GM12878 (cell line): ENCODE measurements around the gene LINGO1. TPM values are rescaled to one million over a fixed set of nuclear protein-coding genes. Genes with fewer than 3 reads are reported as not detected.

Experiments used
- ATAC-seq: fragments of 200-7000 bp; cut with Tn5 transposase; 3 replicates; pipeline ENCODE4 v1.9.1; 2020; ENCODE audit warnings: mild to moderate bottlenecking, moderate library complexity
- BruUV-seq: library from RNA; stranded (reverse); fragments of 400-500 nt; replicated peaks from 2 replicates; lab custom pipeline; 2021; lab: Mats Ljungman, UMichigan
- CTCF ChIA-PET: fragments of 300-600 bp; sonication (Branson Sonifier 250); formaldehyde crosslinking; extraction: SDS; loops from one replicate; lab custom pipeline; 2021; ENCODE audit warnings: inconsistent platforms; lab: Yijun Ruan, JAX
- POLR2A ChIA-PET: fragments of 350-600 bp; formaldehyde crosslinking; extraction: SDS; loops from one replicate; lab custom pipeline; 2021; ENCODE audit warnings: inconsistent platforms; lab: Charles Lee
- RAD21 ChIA-PET: fragments of 300-600 bp; sonication (Branson Sonifier 250); formaldehyde crosslinking; loops from one replicate; lab custom pipeline; 2023; ENCODE audit warnings: antibody characterized with exemption; ENCODE audit not compliant: unreplicated experiment; lab: Charles Lee
- SMC1A ChIA-PET: fragments of 300-600 bp; sonication (Branson Sonifier 250); formaldehyde crosslinking; loops from one replicate; lab custom pipeline; 2023; ENCODE audit not compliant: unreplicated experiment, uncharacterized antibody; lab: Charles Lee
- DNase-seq: peaks from one replicate; pipeline ENCODE4 v3.0.0-alpha.2; 2011; ENCODE audit warnings: low read depth, low spot score
- FAIRE-seq: peaks from 3 replicates; lab custom pipeline; 2011; peaks lifted over from hg19 to GRCh38; lab: Jason Lieb, UNC
- H2AFZ ChIP-seq: 2 replicates; pipeline ENCODE4 v1.6.0; 2011; ENCODE audit warnings: low read depth, low read length, control low read depth; ENCODE audit not compliant: control insufficient read depth
- H3K27ac ChIP-seq: 2 replicates; pipeline ENCODE4 v1.5.1; 2011; ENCODE audit warnings: control low read depth; ENCODE audit not compliant: control insufficient read depth, insufficient read depth
- H3K27me3 ChIP-seq, 2 experiments: replicated peaks in 1 of 2; 2 replicates each; pipeline versions ENCODE4 v1.6.0 to v1.6.1; 2011; ENCODE audit warnings: low read length in 1 of 2; ENCODE audit not compliant: control insufficient read depth in 2 of 2, insufficient read depth in 2 of 2
- H3K36me3 ChIP-seq, 2 experiments: 2 replicates each; pipeline ENCODE4 v1.5.1; 2011; ENCODE audit warnings: low read length in 1 of 2; ENCODE audit not compliant: control insufficient read depth in 2 of 2, insufficient read depth in 2 of 2
- H3K4me1 ChIP-seq: 2 replicates; pipeline ENCODE4 v1.6.1; 2011; ENCODE audit warnings: mild to moderate bottlenecking, low read length, moderate library complexity, mixed read lengths; ENCODE audit not compliant: control insufficient read depth, insufficient read depth
- H3K4me2 ChIP-seq: 2 replicates; pipeline ENCODE4 v1.6.0; 2011; ENCODE audit warnings: control low read depth; ENCODE audit not compliant: control insufficient read depth, insufficient read depth
- H3K4me3 ChIP-seq: fragments of 200-600 bp; sonication (generic); 2 replicates; pipeline ENCODE4 v1.5.1; 2016
- H3K79me2 ChIP-seq: 2 replicates; pipeline ENCODE4 v1.6.0; 2011; ENCODE audit warnings: low read length; ENCODE audit not compliant: control insufficient read depth, insufficient read depth
- H3K9ac ChIP-seq: 2 replicates; pipeline ENCODE4 v1.8.0; 2011; ENCODE audit warnings: low read length, control low read depth, mixed read lengths; ENCODE audit not compliant: control insufficient read depth, insufficient read depth
- H3K9me3 ChIP-seq: replicated peaks from 3 replicates; pipeline ENCODE4 v1.5.1; 2011; ENCODE audit warnings: mild to moderate bottlenecking, low read length; ENCODE audit not compliant: control insufficient read depth, insufficient read depth
- H4K20me1 ChIP-seq: 2 replicates; pipeline ENCODE4 v1.6.0; 2011; ENCODE audit not compliant: control insufficient read depth, insufficient read depth
- BCL11A ChIP-seq: IDR thresholded peaks from 2 replicates; pipeline ENCODE4 v1.6.1; 2011; ENCODE audit warnings: low read depth, low read length
- CHD1 ChIP-seq: IDR thresholded peaks from 2 replicates; pipeline ENCODE4 v1.6.1; 2012; ENCODE audit warnings: low read depth, low read length, improper control_type of control experiment
- FOXM1 ChIP-seq: IDR thresholded peaks from 2 replicates; pipeline ENCODE4 v1.6.1; 2012; ENCODE audit warnings: low read depth, mild to moderate bottlenecking, inconsistent platforms, low read length, moderate library complexity
- HDAC6 ChIP-seq: fragments of 200-600 bp; sonication (generic); IDR thresholded peaks from one replicate; pipeline ENCODE4 v1.8.0; 2017; ENCODE audit warnings: antibody characterized with exemption; ENCODE audit not compliant: unreplicated experiment
- IRF4 ChIP-seq: IDR thresholded peaks from 2 replicates; pipeline ENCODE4 v1.6.1; 2011; ENCODE audit warnings: low read depth, low read length
- JUNB ChIP-seq: IDR thresholded peaks from 2 replicates; pipeline ENCODE4 v1.6.1; 2016; ENCODE audit warnings: antibody characterized with exemption, mild to moderate bottlenecking
- KLF5 ChIP-seq: fragments of 450-650 bp; IDR thresholded peaks from 2 replicates; pipeline ENCODE4 v1.6.1; 2014; ENCODE audit warnings: mild to moderate bottlenecking; ENCODE audit not compliant: partially characterized antibody
- LARP7 ChIP-seq: fragments of 450-650 bp; IDR thresholded peaks from 2 replicates; pipeline ENCODE4 v1.6.1; 2017; ENCODE audit warnings: mild to moderate bottlenecking
- MTA2 ChIP-seq: fragments of 450-650 bp; IDR thresholded peaks from 2 replicates; pipeline ENCODE4 v1.6.1; 2016; ENCODE audit warnings: low read depth, mild to moderate bottlenecking, moderate library complexity
- MTA3 ChIP-seq: IDR thresholded peaks from 2 replicates; pipeline ENCODE4 v1.6.1; 2012; ENCODE audit warnings: low read length, inconsistent platforms, borderline replicate concordance
- MYC ChIP-seq: IDR thresholded peaks from 2 replicates; pipeline ENCODE4 v1.6.1; 2011; ENCODE audit warnings: mild to moderate bottlenecking, low read length, moderate library complexity, inconsistent platforms; ENCODE audit not compliant: insufficient read depth, insufficient replicate concordance, insufficient read length, severe bottlenecking
- POLR2AphosphoS5 ChIP-seq: IDR thresholded peaks from 2 replicates; pipeline ENCODE4 v1.6.1; 2011; ENCODE audit warnings: mild to moderate bottlenecking, low read length, inconsistent platforms
- RCOR1 ChIP-seq: conservative IDR thresholded peaks from 2 replicates; pipeline ENCODE4 v1.6.1; 2012; ENCODE audit warnings: low read depth, low read length, improper control_type of control experiment
- SREBF1 ChIP-seq: IDR thresholded peaks from 2 replicates; pipeline ENCODE4 v1.6.1; 2012; ENCODE audit warnings: mild to moderate bottlenecking, low read length
- STAT3 ChIP-seq: IDR thresholded peaks from 2 replicates; pipeline ENCODE4 v1.6.1; 2011; ENCODE audit warnings: low read depth, low read length, improper control_type of control experiment
- YBX1 ChIP-seq: fragments of 450-650 bp; IDR thresholded peaks from 2 replicates; pipeline ENCODE4 v1.6.1; 2016; ENCODE audit warnings: antibody characterized with exemption
- ZNF207 ChIP-seq: fragments of 450-650 bp; IDR thresholded peaks from 2 replicates; pipeline ENCODE4 v1.6.1; 2014; ENCODE audit warnings: antibody characterized with exemption, mild to moderate bottlenecking, borderline replicate concordance
- WGBS: methylation state at CpG from one replicate; pipeline ENCODE4 v1.1.6; 2016; ENCODE audit warnings: low lambda C conversion rate; ENCODE audit not compliant: insufficient replicate concordance, insufficient coverage; ENCODE audit errors: missing lambda C conversion rate; 5-methylcytosine and 5-hydroxymethylcytosine counted together
- in situ Hi-C: fragments of 300-500 bp; cut with MboI; formaldehyde crosslinking; loops from 9 replicates; pipeline ENCODE4 v1.14.3; 2018; ENCODE audit warnings: mixed read lengths
- intact Hi-C: fragments of 100-400 bp; cut with micrococcal nuclease; formaldehyde crosslinking; loops from one replicate; pipeline ENCODE4 v1.14.2; 2022; ENCODE audit not compliant: unreplicated experiment
- polyA plus RNA-seq, 11 experiments: library from polyadenylated mRNA; depleted of rRNA in 4 of 11; unstranded in 6 of 11; stranded (reverse) in 5 of 11; fragments of >200 nt; fragmentation: Nextera tagmentation in 4 of 11; fragmentation: Illumina TruSeq in 1 of 11; extraction: Ambion mirVana in 4 of 11; extraction: Trizol in 1 of 11; gene quantifications; 1 replicate in 1 of 11; 2 replicates in 10 of 11; pipeline versions ENCODE4 v1.2.1 to v1.2.3, GENCODE V29; 2011 to 2016; ENCODE audit warnings: inconsistent platforms in 2 of 11, missing spikeins in 2 of 11, low read depth in 1 of 11
- total RNA-seq, 4 experiments: library from RNA; depleted of rRNA in 3 of 4; stranded (reverse); fragments of >200 nt in 3 of 4; fragmentation: Illumina TruSeq in 1 of 4; extraction: Trizol in 1 of 4; gene quantifications; 2 replicates each; pipeline versions ENCODE4 v1.2.1 to v1.2.3, GENCODE V29; 2013 to 2021
- TF ChIP-seq, protein P1 (sequence below): IDR thresholded peaks from 2 replicates; pipeline ENCODE4 v1.6.1; 2012; ENCODE audit warnings: mild to moderate bottlenecking, low read depth, low read length

Gene LINGO1
- total and polyA plus RNA-seq, 10 of the 15 experiments (the other 5 are each of a cell fraction or from before 2014, with no cell fraction given) = 0.04 to 3.9 (median 0.17) TPM; not detected in 6

GRCh38 chr15:77571181-77571580 is 61.5 kb downstream of the LINGO1 start:
- in situ Hi-C loops = no loop called here
- RAD21 ChIA-PET = no interaction called here
- POLR2A ChIA-PET = no interaction called here
- 20% methylated on average over 6 of the region's 6 CpGs for WGBS
- no TSS peak for BruUV-seq
- SMC1A ChIA-PET = no interaction called here
- Histone ChIP-seq H3K4me2 (no peak overlapping the region), H3K4me1 (no peaks in the 10 kb centered on the region; the same call in 1 of the 2 replicates), H3K27ac (no peak overlapping the region), H3K9ac (no peak overlapping the region), H3K36me3 (no peaks in the 10 kb centered on the region), H3K79me2 (no peaks in the 10 kb centered on the region), H2AFZ (no peak overlapping the region), H3K4me3 (no peak overlapping the region), H3K27me3 (no peaks in the 10 kb centered on the region; a peak in 2 of 4 replicates), H3K9me3 (no peaks in the 10 kb centered on the region; the same call in 2 of the 3 replicates), H4K20me1 (no peaks in the 10 kb centered on the region)
- FAIRE-seq (no peak), DNase-seq (no peak), ATAC-seq (no peak)
- CTCF ChIA-PET = no interaction called here
- no peak for TF ChIP-seq SREBF1
- TF ChIP-seq HDAC6 = no peak
- no peak for TF ChIP-seq MYC
- TF ChIP-seq MTA3 = no peak
- no peak for TF ChIP-seq IRF4
- TF ChIP-seq YBX1 = no peak
- TF ChIP-seq BCL11A = no peak
- TF ChIP-seq STAT3 = no peak
- no peak for TF ChIP-seq POLR2AphosphoS5
- no peak for TF ChIP-seq LARP7
- intact Hi-C loops = no loop called here

DNA sequence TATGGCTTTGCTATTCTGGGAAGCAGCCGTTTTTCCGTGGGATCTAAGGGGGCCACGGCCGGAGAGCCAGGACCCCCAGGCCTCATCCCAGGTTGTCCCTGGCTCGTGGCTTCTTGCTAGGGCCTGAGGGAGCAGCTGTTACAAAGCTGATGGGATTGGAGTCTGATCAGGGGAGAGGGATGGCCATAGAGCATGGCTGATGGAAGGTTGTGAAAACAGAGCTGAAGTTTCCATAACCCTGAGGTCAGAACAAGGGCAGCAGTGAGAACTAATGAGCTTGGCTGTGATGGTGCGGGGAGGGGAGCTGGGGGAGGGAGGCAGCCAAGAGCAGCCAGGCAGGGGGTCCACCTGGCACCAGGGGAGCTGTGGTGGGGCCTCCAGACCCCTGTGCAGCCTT is 63.0 kb downstream of the LINGO1 start:
- CTCF ChIA-PET = no interaction called here
- in situ Hi-C loops = no loop called here
- FAIRE-seq (no peak), DNase-seq (no peak), ATAC-seq (no peak)
- Histone ChIP-seq H3K36me3 (no peaks in the 10 kb centered on the region), H4K20me1 (no peaks in the 10 kb centered on the region), H3K4me1 (no peaks in the 10 kb centered on the region; the same call in 1 of the 2 replicates), H3K27me3 (no peaks in the 10 kb centered on the region; a peak in 1 of 4 replicates), H3K4me3 (no peak overlapping the region), H3K9ac (no peak overlapping the region), H3K79me2 (no peaks in the 10 kb centered on the region), H2AFZ (peak overlapping the region; percentile 20; the same call in 1 of the 2 replicates), H3K9me3 (no peaks in the 10 kb centered on the region; the same call in 2 of the 3 replicates), H3K27ac (no peak overlapping the region), H3K4me2 (peak overlapping the region; percentile 47; the same call in 1 of the 2 replicates)
- WGBS = 2% methylated on average over 6 of the region's 6 CpGs
- RAD21 ChIA-PET = no interaction called here
- POLR2A ChIA-PET = no interaction called here
- BruUV-seq = no TSS peak
- intact Hi-C loops = no loop called here
- SMC1A ChIA-PET = no interaction called here
- TF ChIP-seq KLF5 (no peak), IRF4 (no peak), JUNB (no peak), RCOR1 (no peak), MTA2 (no peak), BCL11A (no peak), HDAC6 (no peak), CHD1 (no peak), ZNF207 (no peak), FOXM1 (no peak)
- TF ChIP-seq, protein P1, sequence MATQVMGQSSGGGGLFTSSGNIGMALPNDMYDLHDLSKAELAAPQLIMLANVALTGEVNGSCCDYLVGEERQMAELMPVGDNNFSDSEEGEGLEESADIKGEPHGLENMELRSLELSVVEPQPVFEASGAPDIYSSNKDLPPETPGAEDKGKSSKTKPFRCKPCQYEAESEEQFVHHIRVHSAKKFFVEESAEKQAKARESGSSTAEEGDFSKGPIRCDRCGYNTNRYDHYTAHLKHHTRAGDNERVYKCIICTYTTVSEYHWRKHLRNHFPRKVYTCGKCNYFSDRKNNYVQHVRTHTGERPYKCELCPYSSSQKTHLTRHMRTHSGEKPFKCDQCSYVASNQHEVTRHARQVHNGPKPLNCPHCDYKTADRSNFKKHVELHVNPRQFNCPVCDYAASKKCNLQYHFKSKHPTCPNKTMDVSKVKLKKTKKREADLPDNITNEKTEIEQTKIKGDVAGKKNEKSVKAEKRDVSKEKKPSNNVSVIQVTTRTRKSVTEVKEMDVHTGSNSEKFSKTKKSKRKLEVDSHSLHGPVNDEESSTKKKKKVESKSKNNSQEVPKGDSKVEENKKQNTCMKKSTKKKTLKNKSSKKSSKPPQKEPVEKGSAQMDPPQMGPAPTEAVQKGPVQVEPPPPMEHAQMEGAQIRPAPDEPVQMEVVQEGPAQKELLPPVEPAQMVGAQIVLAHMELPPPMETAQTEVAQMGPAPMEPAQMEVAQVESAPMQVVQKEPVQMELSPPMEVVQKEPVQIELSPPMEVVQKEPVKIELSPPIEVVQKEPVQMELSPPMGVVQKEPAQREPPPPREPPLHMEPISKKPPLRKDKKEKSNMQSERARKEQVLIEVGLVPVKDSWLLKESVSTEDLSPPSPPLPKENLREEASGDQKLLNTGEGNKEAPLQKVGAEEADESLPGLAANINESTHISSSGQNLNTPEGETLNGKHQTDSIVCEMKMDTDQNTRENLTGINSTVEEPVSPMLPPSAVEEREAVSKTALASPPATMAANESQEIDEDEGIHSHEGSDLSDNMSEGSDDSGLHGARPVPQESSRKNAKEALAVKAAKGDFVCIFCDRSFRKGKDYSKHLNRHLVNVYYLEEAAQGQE = no peak
